HG03565 (cell line): ENCODE measurements around the gene FRAT2.

Experiments used
- ATAC-seq: cut with Tn5 transposase; IDR thresholded peaks from one replicate; pipeline ENCODE4 v1.9.1; 2021; ENCODE audit warnings: mild to moderate bottlenecking, moderate library complexity; ENCODE audit not compliant: unreplicated experiment

Gene FRAT2

DNA sequence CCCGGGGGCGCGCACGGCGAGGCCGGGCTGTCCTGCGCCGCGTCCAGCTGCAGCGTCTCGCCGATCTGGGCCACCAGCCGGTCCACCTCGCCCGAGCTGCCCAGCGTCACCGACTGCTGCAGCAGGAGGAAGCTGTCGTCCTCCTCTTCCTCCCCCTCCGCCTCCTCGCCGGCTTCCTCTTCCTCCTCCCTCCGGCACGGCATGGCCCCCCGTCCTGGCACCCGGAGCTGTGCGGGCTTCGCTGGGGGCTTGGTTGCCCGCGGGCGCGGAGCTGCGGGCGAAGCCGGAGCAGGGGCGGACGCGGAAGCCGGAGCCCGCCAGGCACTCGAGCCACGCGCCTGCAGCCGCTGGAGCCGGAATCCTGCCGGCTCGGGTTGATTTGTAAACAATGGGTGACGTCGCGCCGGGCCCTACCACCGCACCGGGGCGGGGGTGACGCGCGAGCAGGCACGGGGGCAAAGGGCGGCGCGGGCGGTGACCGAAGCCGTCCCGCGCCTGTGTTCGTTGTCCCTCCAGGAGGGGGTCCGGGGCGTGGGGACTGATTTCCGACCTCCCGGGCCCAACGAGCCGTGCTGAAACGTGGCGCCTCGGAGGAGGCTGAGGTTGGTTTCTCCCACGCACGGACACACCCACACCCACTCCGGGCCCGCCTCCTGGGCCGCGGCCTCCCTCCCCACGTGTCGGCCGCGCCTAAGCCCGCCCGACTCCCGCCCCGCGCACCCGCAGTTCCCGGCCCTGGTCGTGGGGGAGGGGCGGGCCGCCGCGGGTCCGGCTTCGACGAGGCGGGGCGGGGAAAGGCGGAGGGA is at the start of gene FRAT2:
FRAT2 (minus strand) TSS at position 360 of the 806 bp plus-strand sequence; CDS start at position 203, 157 bp downstream.
- peak; percentile 69 for ATAC-seq

- no peak for ATAC-seq
Observed at GRCh38 chr10:97384156-97384555, 49.6 kb upstream of the FRAT2 start.

- ATAC-seq: no peak
Observed at GRCh38 chr10:97383159-97383558, 48.6 kb upstream of the FRAT2 start.

DNA sequence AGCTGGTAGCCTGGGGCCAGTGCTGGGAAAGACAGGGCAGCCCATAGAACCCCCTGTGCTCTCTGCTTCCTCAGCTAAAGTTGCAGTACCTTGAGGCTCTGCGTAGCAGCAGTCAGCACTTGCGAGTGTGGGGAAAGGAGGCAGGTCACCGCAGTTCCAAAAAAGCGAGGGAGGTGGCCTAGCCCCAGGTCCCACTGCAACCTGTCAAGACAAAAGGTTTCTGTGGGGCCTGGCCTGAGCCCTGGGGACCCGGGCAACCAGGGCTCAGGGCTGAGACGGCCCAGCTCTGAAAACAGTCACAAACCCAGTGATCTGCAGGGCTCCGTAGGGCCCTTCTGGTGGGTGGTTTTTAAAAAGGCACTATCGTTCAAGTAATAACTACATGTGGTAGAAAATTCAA is 47.1 kb upstream of the FRAT2 start:
- ATAC-seq: no peak

DNA sequence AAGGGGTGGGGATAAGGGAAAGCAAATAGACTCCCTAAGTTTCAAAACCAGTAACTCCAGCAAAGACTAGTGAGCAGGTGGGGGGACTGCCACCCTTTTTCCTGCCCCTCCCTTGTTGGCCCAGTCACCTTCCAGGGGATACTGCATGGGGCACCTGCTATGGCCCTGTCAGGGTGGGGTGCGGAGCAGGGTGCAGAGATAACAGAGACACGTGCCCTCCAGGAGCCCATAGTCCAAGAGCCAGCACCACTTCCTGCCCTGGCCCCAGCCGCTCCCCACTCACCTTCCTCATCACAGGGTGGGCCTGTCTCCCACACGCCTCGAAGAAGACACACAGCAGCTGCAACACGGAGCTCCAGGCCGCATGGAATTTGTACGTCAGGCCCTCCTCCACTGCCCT is 46.0 kb upstream of the FRAT2 start:
- ATAC-seq: no peak

DNA sequence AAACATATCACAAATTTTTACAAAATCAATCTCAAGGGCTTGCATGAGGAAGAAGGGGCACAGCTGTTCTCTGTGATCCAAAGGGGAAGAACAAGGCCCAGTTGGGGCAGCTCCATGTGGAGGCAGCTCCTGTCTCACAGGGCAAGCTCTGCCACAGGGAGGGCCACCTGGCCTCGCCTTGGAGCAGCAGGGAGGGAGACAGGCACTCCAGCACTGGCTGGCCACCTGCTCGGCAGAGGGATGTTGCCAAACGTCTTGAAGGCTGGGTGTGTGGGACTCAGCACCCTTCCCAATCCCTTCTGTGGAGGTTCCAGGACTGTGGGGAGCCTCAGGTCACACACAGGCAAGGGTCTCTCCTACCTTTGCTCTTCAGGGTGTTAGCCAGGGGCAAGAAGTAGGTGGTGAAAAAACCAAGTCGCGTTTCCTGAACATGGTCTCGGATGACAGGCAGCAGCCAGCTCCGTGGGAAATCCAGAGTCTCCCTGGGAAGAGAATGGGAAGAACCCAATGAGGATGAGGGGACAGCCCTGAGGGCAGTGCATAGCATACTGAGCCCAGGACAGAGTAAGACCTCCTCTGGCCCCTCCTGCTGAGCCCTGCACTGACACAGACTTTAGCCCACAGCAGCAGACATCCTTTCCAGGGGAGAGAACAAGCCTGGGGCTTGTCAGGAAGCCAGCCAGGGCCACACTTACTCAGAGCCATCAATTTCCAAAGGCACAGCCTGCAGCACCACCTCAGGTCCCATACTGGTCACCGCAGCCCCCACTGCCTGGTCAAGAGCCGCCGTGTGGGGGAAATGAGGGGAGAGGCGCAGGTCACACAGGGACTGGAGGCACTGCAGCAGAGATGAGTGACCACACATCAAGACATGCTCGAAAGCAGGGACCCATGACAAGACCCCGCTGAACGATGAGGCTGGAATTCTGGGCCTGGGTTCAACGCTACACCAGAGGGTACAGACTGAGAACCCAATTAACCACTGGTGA is 44.7 kb upstream of the FRAT2 start:
- ATAC-seq: no peak

DNA sequence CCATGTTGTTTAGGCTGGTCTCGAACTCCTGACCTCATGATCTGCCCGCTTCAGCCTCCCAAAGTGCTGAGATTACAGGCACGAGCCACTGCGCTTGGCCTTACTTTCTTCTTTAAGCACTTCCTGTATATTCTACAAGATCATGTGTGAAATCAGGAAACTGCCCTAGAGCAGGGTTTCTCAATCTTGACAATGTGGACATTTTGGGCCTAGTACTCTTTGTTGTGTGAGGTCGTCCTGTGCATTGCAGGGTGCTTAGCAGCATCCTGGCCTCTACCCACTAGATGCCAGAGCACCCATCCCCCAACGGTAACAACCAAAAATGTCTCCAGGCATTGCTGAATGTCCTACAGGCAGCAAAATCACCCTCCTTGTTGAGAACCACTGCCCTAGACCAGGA is 41.9 kb upstream of the FRAT2 start:
- ATAC-seq: no peak

- ATAC-seq: no peak
Observed at GRCh38 chr10:97373456-97373855, 38.9 kb upstream of the FRAT2 start.

GRCh38 chr10:97372233-97372875 is 37.8 kb upstream of the FRAT2 start:
- no peak for ATAC-seq

GRCh38 chr10:97371696-97372095 is 37.2 kb upstream of the FRAT2 start:
- ATAC-seq: no peak

DNA sequence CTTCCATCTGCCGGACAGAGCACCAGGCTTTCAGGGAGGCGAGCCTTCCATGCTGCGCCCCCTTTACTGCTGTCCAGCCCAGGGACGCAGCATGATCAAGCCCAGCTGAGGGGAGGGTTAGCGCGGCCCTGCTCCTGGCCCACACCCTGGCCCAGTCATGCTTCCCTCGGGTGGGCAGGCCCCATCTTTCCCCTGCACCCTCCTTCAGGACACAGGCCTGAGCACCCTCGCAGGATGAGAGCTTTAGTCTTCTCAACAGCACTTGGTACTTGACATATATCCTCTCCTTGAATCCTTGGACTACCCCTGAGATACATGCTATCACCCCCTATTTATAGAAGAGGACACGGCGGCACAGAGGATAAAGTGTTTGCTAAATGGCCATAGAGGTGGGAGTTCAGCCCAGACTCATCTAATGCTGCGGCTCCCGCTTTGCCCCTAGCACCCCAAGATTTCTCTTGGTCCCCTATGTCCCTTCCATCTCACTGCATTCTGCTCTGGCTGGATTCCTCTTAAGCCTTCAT is 32.7 kb upstream of the FRAT2 start:
- no peak for ATAC-seq

DNA sequence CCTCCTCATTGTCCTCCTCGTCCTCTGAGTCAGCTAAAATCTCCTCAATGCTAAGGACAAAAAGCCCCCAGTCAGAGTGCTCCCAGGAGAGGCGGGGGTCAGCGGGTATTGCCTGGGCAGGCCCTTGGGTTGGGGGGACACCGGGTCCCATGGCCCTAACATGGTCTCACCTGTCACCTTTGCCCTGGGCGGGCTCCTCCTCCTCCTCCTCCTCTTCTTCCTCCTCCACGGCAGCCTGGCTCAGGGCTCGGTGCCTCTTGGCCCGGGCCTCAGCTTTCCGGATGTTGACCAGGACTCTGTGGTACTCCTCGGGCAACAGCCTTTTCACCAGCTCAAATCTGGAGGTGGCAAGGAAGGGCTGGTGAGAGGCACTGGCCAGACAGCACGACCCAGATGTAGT is 32.0 kb upstream of the FRAT2 start:
- ATAC-seq: no peak

GRCh38 chr10:97365761-97366351 is 31.3 kb upstream of the FRAT2 start:
- ATAC-seq: no peak

DNA sequence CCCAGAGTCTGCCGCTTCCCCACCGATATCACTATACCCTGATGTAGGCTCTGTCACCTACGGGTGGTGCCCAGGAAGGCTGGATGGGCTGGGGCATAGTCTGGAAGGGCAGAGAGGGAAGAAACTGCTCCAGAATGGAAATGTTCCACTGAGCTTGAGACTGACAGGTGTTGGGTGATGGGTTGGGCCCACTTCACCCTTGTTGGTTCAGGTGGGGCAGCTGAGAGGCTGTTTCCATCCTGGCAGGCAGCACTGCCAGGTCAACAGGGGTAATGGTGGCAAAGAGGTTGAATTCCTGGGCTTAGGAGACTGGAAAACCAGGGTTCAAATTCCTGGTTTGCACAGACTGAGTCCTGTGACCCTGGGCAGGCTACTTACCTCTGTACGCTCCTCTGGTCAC is 28.5 kb upstream of the FRAT2 start:
- no peak for ATAC-seq

GRCh38 chr10:97362310-97363033 is 27.9 kb upstream of the FRAT2 start:
- no peak for ATAC-seq

DNA sequence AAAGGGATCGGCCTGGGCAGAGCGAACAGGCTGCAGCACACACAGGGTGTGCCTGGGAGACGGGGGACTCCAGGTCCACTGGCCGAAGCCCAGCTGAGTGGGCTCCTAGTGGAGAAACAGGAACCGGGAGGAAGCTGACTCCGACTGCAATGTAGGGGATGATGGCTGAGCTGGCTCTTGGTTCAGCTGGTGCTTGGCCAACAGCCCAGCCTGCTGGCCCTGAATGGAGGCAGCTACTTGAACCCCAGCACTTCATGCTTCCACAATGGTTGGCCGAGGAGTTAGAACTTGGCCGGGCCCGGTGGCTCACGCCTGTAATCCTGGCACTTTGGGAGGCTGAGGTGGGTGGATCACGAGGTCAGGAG is 27.0 kb upstream of the FRAT2 start:
- no peak for ATAC-seq

- ATAC-seq: no peak
Observed at GRCh38 chr10:97360705-97361536, 26.4 kb upstream of the FRAT2 start.

- no peak for ATAC-seq
Observed at GRCh38 chr10:97358781-97359180, 24.3 kb upstream of the FRAT2 start.

- ATAC-seq: no peak
Observed at GRCh38 chr10:97358349-97358748, 23.8 kb upstream of the FRAT2 start.
